Mesothelial cell of epicardium (in vitro differentiated cells): ENCODE data around the gene FNDC5. TPM values are rescaled to one million over a fixed set of nuclear protein-coding genes. Genes with fewer than 3 reads are reported as not detected.

Source experiments
- DNase-seq, 2 experiments: peaks; one replicate each; pipeline ENCODE4 v3.0.0; 2021; ENCODE audit warnings: low spot score in 2 of 2; ENCODE audit not compliant: unreplicated experiment in 2 of 2
- H3K27ac Mint-ChIP-seq: 2 replicates; pipeline ENCODE4 v1.8.0; 2021; ENCODE audit warnings: mixed read lengths
- H3K27me3 Mint-ChIP-seq: 2 replicates; pipeline ENCODE4 v1.8.0; 2021; ENCODE audit warnings: low read depth, mixed read lengths
- H3K36me3 Mint-ChIP-seq: 2 replicates; pipeline ENCODE4 v1.8.0; 2021; ENCODE audit warnings: mixed read lengths
- H3K4me1 Mint-ChIP-seq: 2 replicates; pipeline ENCODE4 v1.8.0; 2021; ENCODE audit warnings: mixed read lengths
- H3K4me3 Mint-ChIP-seq: 2 replicates; pipeline ENCODE4 v1.8.0; 2021; ENCODE audit warnings: mild to moderate bottlenecking, moderate library complexity, mixed read lengths
- H3K9me3 Mint-ChIP-seq: 2 replicates; pipeline ENCODE4 v1.8.0; 2021; ENCODE audit warnings: mixed read lengths
- CTCF ChIP-seq: fragments of 200-600 bp; sonication (generic); IDR thresholded peaks from one replicate; pipeline ENCODE4 v1.5.0; 2021; ENCODE audit warnings: antibody characterized with exemption; ENCODE audit not compliant: unreplicated experiment
- total RNA-seq: library from RNA; stranded (reverse); gene quantifications from 3 replicates; pipeline ENCODE4 v1.2.1, GENCODE V29; 2021

Gene FNDC5
- total RNA-seq, 1 donor from 2014 or later, result 164 TPM

GRCh38 chr1:32828341-32828740, 42.4 kb downstream of the FNDC5 start:
- Mint-ChIP-seq H3K27ac (no peak overlapping the region), H3K4me3 (no peak overlapping the region), H3K36me3 (peaks cover 45% of the 10 kb centered on the region), H3K4me1 (peaks cover 4% of the 10 kb centered on the region), H3K9me3 (no peaks in the 10 kb centered on the region), H3K27me3 (no peaks in the 10 kb centered on the region)
- no peak for TF ChIP-seq CTCF
- no peak for DNase-seq

GRCh38 chr1:32825181-32825580, 45.5 kb downstream of the FNDC5 start:
- H3K27me3 Mint-ChIP-seq, result no peaks in the 10 kb centered on the region
- no peak overlapping the region for H3K4me3 Mint-ChIP-seq
- no peak for TF ChIP-seq CTCF
- H3K36me3 Mint-ChIP-seq, result peaks cover 29% of the 10 kb centered on the region
- H3K9me3 Mint-ChIP-seq, result no peaks in the 10 kb centered on the region
- no peak overlapping the region for H3K27ac Mint-ChIP-seq
- H3K4me1 Mint-ChIP-seq, result peaks cover 6% of the 10 kb centered on the region
- DNase-seq, result no peak

GRCh38 chr1:32818804-32819541, 51.7 kb downstream of the FNDC5 start:
- Mint-ChIP-seq H3K27ac (peak overlapping the region; percentile 98), H3K4me3 (peak overlapping the region; percentile 95), H3K4me1 (peaks cover 38% of the 10 kb centered on the region), H3K9me3 (no peaks in the 10 kb centered on the region), H3K27me3 (no peaks in the 10 kb centered on the region), H3K36me3 (no peaks in the 10 kb centered on the region)
- TF ChIP-seq CTCF, result no peak
- no peak for DNase-seq

- no peaks in the 10 kb centered on the region for H3K9me3 Mint-ChIP-seq
- peaks cover 2% of the 10 kb centered on the region for H3K36me3 Mint-ChIP-seq
- peaks cover 44% of the 10 kb centered on the region for H3K4me1 Mint-ChIP-seq
- TF ChIP-seq CTCF, result no peak
- no peaks in the 10 kb centered on the region for H3K27me3 Mint-ChIP-seq
- H3K27ac Mint-ChIP-seq, result peak overlapping the region; percentile 98
- H3K4me3 Mint-ChIP-seq, result peak overlapping the region; percentile 95
- peak; percentile 43 to 74 for DNase-seq
Measured at GRCh38 chr1:32817815-32818786, 52.6 kb downstream of the FNDC5 start.

GRCh38 chr1:32817159-32817814, 53.4 kb downstream of the FNDC5 start, which contains the start of the genes S100PBP and YARS1:
TSS of gene S100PBP (plus strand) at chr1:32817653. CDS start at chr1:32826100, 8,447 bp downstream.
TSS of gene YARS1 (minus strand) at chr1:32817358. CDS start at chr1:32817244, 114 bp downstream.
- Mint-ChIP-seq H3K4me1 (peaks cover 47% of the 10 kb centered on the region), H3K36me3 (peaks cover 2% of the 10 kb centered on the region), H3K27me3 (no peaks in the 10 kb centered on the region), H3K4me3 (peak within 1 kb of the TSS; percentile 95), H3K27ac (peak within 1 kb of the TSS; percentile 98), H3K9me3 (no peaks in the 10 kb centered on the region)
- no peak for TF ChIP-seq CTCF
- peak; percentile 98 to 99 for DNase-seq
